ENCODE results near the gene CNTN5.

Gene CNTN5

GRCh38 chr11:99645934-99646333 is 625.2 kb downstream of the CNTN5 start:
- no peak for DNase-seq

GRCh38 chr11:99670067-99670676 is 649.4 kb downstream of the CNTN5 start:
- no peak for DNase-seq

- no peak for DNase-seq
These were observed 651.2 kb downstream of the CNTN5 start for GRCh38 chr11:99671808-99672409.

DNA sequence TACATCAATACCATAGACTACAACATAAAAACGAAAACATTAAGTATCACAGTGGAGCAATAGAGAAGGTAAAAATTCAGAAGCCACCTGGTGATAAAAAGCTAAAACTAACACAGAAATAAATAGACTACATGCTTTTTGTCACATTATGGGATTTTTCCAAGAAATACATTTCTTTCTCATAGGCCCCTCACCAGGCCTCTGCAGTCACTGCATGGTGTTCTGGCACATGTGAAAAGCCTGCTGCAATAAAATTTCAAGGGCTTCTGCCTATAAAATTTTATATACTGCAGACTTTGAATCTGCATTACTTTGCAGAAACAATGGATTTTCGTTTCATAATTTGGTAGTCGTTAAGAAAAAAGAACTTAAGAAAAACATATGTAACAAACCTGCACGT is 655.5 kb downstream of the CNTN5 start:
- no peak for DNase-seq

DNA sequence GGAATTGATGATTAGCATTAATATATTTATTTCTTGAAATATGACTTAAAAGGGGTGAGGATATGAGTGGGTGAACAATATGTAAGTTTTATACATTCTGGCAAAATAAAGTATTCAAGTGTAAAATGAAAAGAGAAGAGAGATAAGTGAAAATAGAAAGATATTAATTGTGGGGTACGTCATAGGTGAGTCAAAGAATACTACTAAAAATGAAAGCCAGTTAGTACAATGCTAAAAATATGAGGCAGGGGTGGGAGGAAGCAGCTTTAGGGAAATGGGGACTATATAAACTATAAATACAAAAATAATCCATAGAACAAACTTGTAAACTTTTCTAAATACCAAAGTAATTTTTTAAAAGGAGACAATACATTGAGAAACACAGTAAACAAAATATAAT is 661.4 kb downstream of the CNTN5 start:
- DNase-seq = no peak

DNA sequence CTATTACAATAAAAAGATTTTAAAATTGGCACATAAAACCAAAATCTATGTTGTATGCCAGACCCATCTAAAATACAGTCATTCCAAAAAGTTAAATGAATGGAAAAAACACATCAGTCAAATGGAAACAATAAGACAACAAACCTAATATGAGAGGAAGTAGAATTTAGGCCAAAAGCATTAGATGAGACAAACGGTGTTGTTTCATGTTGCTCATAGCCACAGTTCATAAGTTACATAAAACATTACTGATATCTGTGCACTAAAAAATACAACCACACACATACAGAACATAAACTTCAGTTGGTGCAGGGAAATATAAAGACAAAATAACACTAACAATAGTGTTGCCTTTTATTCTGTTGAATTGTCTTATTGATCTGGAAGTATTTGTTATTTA is 661.9 kb downstream of the CNTN5 start:
- DNase-seq = no peak

DNA sequence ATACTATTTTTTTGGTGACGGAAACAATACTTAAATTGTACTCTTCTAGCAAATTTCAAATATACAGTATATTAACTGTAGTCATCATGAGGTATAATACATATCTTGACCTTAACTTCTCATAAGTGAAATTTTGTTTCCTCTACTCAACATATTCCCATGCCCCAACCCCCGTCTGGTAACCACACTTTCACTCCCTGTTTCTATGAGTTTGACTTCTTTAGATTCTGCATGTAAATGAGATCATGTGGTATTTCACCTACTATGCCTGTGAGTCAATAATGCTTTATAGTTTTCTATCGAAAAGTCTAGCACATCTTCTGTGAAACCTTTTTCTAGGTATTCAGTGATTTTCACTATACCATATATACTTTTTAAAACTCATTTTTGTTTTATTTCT is 663.2 kb downstream of the CNTN5 start:
- no peak for DNase-seq

DNA sequence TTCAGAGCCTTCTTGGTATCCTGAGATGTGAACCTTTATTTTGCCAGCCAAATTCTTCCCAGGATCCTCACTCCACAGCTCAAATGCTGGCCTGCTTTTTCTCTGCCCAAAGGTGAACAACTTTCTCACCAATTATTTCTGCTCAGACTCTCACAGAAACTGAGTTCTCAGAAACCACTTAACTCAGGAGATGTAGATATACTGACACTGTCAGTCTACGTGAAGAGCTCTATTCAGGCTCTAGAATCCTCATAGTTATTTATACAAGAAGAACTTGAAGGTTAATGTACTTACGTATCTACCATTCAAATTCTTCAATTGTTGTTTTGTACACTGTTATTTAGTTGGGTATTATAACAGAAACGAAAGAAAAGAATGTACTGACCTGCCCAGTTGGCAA is 666.1 kb downstream of the CNTN5 start:
- DNase-seq = no peak

- no peak for DNase-seq
These were observed 666.6 kb downstream of the CNTN5 start for GRCh38 chr11:99687320-99687719.

DNA sequence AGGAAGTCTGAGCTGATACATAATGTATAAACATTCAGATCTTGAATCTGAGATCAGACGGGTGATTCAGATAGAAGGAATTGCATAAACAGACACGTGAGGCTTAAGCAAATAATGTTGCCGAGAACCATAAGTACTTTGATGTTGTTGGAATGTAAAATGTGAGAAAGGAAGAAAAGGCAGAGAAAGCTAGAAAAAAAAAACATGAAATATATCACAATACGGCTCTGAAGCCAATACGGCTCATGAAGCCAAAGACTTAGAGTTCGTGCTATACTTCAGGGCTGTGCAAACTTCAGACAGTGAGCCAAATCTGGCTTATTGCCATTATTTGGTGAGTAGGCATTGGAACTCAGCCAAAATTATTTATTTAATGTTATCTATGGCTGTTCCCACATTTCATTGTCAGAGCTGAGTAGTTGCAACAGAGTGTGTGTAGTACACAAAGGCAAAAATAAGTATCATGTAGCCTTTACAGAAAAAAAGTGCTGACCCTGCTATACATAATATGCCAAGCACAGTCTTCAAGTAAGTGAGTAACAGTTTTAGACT is 673.3 kb downstream of the CNTN5 start:
- DNase-seq = no peak

DNA sequence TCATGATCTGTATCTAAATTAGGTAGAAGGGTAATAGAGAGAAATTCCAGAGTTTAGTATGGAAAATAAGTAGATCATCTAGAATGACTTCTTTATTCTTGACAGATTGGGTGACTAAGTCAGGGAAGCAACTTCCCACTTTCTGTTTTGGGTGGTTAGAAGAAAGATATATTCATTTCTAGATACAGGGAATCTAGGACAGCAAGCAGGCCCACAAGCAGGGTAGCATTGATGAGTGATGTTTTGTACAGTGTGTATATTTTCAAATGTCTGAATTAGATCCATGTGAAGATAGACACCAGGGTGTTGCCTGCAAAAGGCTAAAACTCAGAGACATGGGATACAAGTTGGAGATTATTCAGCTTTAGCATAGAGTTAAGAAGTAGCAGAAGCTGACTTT is 674.4 kb downstream of the CNTN5 start:
- no peak for DNase-seq

GRCh38 chr11:99706848-99707247 is 686.1 kb downstream of the CNTN5 start:
- DNase-seq = no peak

- DNase-seq = no peak
These were observed 688.4 kb downstream of the CNTN5 start for GRCh38 chr11:99708928-99709672.

- no peak for DNase-seq
These were observed 695.6 kb downstream of the CNTN5 start for GRCh38 chr11:99716302-99716701.

GRCh38 chr11:99718291-99718690 is 697.5 kb downstream of the CNTN5 start:
- DNase-seq = no peak

GRCh38 chr11:99739464-99740089 is 718.8 kb downstream of the CNTN5 start:
- peak; percentile 45 to 74 for DNase-seq

GRCh38 chr11:99742501-99742900 is 721.8 kb downstream of the CNTN5 start:
- DNase-seq = no peak

DNA sequence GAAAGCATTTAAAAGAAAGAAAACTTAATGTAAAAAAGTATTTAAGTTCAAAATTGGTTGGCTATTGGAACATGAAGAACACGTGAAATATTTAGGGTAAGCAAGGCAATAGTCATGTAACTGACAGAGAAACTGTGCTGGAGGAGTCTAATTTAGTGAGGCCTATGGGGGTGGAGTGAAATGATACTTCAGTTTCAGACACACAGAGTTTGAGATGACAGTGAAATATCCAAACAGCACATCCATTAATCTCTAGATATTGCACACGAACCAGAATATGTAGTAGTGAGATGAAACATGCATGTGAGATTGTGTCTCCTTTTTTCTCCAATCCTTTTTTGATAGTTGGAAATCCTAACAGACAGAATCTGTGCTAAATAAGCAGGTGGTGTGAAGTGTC is 739.0 kb downstream of the CNTN5 start:
- no peak for DNase-seq

DNA sequence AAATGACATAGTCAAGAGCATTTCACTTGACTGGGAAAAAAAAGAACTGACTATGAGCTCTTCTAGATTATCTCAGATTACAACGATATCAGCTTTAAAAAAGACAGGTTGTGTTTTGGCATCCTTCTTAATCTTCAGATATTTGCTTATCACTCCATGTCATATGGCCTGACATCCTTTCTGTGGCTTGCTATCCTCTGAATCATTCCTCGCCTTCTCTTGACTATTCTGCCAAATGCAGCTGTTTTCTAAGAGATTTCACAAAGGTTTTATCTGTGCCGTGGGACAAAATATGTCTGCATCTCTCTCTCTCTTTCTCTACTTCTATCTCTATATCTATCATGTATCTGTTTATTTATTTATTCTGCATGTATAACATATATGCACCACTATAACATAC is 746.1 kb downstream of the CNTN5 start:
- DNase-seq = no peak

- no peak for DNase-seq
These were observed 752.9 kb downstream of the CNTN5 start for GRCh38 chr11:99773646-99774045.

DNA sequence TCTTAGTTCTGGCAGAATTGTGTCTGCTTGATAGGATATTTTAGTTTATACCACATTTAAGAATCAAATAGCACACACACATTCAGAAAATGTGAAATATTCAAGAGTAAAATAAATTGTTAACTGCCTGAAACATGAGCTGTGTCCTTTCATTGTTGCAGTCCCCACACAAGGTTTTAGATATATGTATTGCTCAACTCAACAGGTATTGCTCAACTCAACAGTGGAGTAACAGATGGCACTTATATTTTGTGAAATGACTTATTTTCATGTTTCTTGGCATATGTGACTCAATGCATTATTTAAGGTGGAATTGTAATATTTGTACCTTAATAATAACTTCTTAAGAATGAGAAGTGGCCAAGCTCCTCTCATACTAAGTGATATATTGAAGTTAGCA is 760.3 kb downstream of the CNTN5 start:
- DNase-seq = no peak

GRCh38 chr11:99791354-99791753 is 770.6 kb downstream of the CNTN5 start:
- no peak for DNase-seq

- DNase-seq = no peak
These were observed 775.2 kb downstream of the CNTN5 start for GRCh38 chr11:99795999-99796398.

DNA sequence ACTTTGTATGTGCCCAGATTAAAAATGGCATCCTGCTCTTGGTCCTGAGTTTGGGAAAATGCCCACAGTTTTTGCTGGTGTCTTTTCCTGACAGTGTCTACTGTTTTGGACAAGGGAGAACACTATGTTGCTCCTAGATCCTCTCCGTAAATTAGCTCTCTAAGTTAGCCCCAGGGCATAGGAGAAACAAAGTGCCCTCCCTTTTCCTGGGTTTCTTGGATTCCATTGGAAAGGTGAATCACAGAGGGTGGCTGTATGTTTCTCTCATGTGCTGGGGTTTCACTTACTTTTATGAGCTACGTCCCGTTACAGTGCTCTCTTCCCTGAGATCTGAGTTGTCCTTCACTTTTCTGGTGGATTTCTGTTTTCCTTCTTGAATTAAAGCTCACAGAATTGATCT is 782.8 kb downstream of the CNTN5 start:
- DNase-seq = no peak
